ENCODE measurements around the gene PGA5. TPM values are rescaled to one million over a fixed set of nuclear protein-coding genes. Genes with fewer than 3 reads are reported as not detected.
A peak's percentile ranks its signal among the peaks of the same experiment; 100 is the strongest.
"Not testable (repeated sequence)": the region's sequence is repeated elsewhere in the genome, so short reads cannot be mapped to it uniquely, and the experiment has no call there.

Gene PGA5
- total and polyA plus RNA-seq, 9 of the 15 experiments (the other 6 are each of a cell fraction or from before 2014, with no cell fraction given): not detected

- FAIRE-seq; H2AFZ ChIP-seq (ENCODE audit: low read depth, low read length); H3K27ac ChIP-seq (ENCODE audit: extremely low read depth, low read depth, low read length); H3K4me3 ChIP-seq; POLR2A ChIA-PET; H3K79me2 ChIP-seq (ENCODE audit: control insufficient read depth, insufficient read depth, low read length); H3K9me3 ChIP-seq (replicated peaks; ENCODE audit: control insufficient read depth, insufficient read depth, low read depth, low read length); H3K27me3 ChIP-seq (ENCODE audit: control insufficient read depth in 2 of 2, insufficient read depth in 2 of 2, low read length in 2 of 2); DNase-seq (ENCODE audit: extremely low read depth in 1 of 4, low spot score in 3 of 4); CTCF ChIA-PET (ENCODE audit: low intra/inter-chr PET ratio); H3K4me1 ChIP-seq (replicated peaks in 1 of 2; ENCODE audit: control insufficient read depth in 2 of 2, insufficient read depth in 2 of 2, low read length in 2 of 2); BruUV-seq (replicated peaks); H4K20me1 ChIP-seq (replicated peaks; ENCODE audit: control insufficient read depth, insufficient read depth, low read length); H3K36me3 ChIP-seq (ENCODE audit: control insufficient read depth, insufficient read depth, low read length); H3K9me1 ChIP-seq (ENCODE audit: control insufficient read depth, insufficient read depth, low read length); H3K9ac ChIP-seq (ENCODE audit: insufficient read depth in 1 of 2, low read depth in 2 of 2, low read length in 2 of 2); H3K4me2 ChIP-seq (ENCODE audit: insufficient read depth, low read length); intact Hi-C loops (cut with micrococcal nuclease); ATAC-seq: not testable (repeated sequence)
- in situ Hi-C loops (cut with MboI): loop anchor here (5.0 kb wide), 1 partner anchor 40 kb away; no protein-coding TSS in a partner anchor
- WGBS (ENCODE audit: insufficient coverage, low coverage, missing lambda C conversion rate): no CpG with 5 or more reads among the region's 4 CpGs
Measured at GRCh38 chr11:61237130-61237529, 3.8 kb upstream of the PGA5 start.

DNA sequence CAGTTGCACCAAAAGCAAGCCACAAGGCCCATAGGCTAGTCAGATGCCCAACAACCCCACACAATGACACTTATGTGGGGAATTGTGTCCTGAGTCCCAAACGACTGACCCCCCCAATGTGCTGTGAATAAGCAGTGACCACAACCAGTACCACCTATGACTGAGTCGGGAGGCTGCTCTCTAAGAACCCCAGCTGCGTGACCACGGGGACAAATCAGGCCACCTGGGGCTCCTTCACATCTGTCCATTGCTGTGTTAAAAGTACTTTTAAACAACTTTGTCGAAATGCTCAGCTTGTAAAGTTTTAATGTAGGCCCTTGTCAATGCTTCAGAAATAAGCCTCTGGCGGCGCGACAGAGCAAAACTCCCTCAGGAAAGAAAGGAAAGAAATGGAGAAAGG lies 687 bp upstream of the PGA5 start:
- CTCF ChIA-PET (ENCODE audit: low intra/inter-chr PET ratio); BruUV-seq (replicated peaks); H3K79me2 ChIP-seq (ENCODE audit: control insufficient read depth, insufficient read depth, low read length); H2AFZ ChIP-seq (ENCODE audit: low read depth, low read length); H4K20me1 ChIP-seq (replicated peaks; ENCODE audit: control insufficient read depth, insufficient read depth, low read length); H3K9me1 ChIP-seq (ENCODE audit: control insufficient read depth, insufficient read depth, low read length); DNase-seq (ENCODE audit: extremely low read depth in 1 of 4, low spot score in 3 of 4); H3K9ac ChIP-seq (ENCODE audit: insufficient read depth in 1 of 2, low read depth in 2 of 2, low read length in 2 of 2); H3K4me3 ChIP-seq; ATAC-seq; H3K4me2 ChIP-seq (ENCODE audit: insufficient read depth, low read length); intact Hi-C loops (cut with micrococcal nuclease); FAIRE-seq; H3K36me3 ChIP-seq (ENCODE audit: control insufficient read depth, insufficient read depth, low read length); POLR2A ChIA-PET; H3K9me3 ChIP-seq (replicated peaks; ENCODE audit: control insufficient read depth, insufficient read depth, low read depth, low read length); H3K27me3 ChIP-seq (ENCODE audit: control insufficient read depth in 2 of 2, insufficient read depth in 2 of 2, low read length in 2 of 2); H3K27ac ChIP-seq (ENCODE audit: extremely low read depth, low read depth, low read length); H3K4me1 ChIP-seq (replicated peaks in 1 of 2; ENCODE audit: control insufficient read depth in 2 of 2, insufficient read depth in 2 of 2, low read length in 2 of 2); in situ Hi-C loops (cut with MboI): not testable (repeated sequence)
- peak; percentile 88 for TF ChIP-seq ZNF512 (tag; IDR thresholded peaks at IDR 0.05)
- WGBS (ENCODE audit: insufficient coverage, low coverage, missing lambda C conversion rate): 45% methylated on average over 7 of the region's 8 CpGs

- H2AFZ ChIP-seq (ENCODE audit: low read depth, low read length); FAIRE-seq; in situ Hi-C loops (cut with MboI); intact Hi-C loops (cut with micrococcal nuclease); CTCF ChIA-PET (ENCODE audit: low intra/inter-chr PET ratio); H3K27ac ChIP-seq (ENCODE audit: extremely low read depth, low read depth, low read length); ATAC-seq; H3K79me2 ChIP-seq (ENCODE audit: control insufficient read depth, insufficient read depth, low read length); H3K36me3 ChIP-seq (ENCODE audit: control insufficient read depth, insufficient read depth, low read length); H3K9me1 ChIP-seq (ENCODE audit: control insufficient read depth, insufficient read depth, low read length); H3K4me2 ChIP-seq (ENCODE audit: insufficient read depth, low read length); H3K27me3 ChIP-seq (ENCODE audit: control insufficient read depth in 2 of 2, insufficient read depth in 2 of 2, low read length in 2 of 2); H3K9me3 ChIP-seq (replicated peaks; ENCODE audit: control insufficient read depth, insufficient read depth, low read depth, low read length); BruUV-seq (replicated peaks); H3K9ac ChIP-seq (ENCODE audit: insufficient read depth in 1 of 2, low read depth in 2 of 2, low read length in 2 of 2); H3K4me3 ChIP-seq; H3K4me1 ChIP-seq (replicated peaks in 1 of 2; ENCODE audit: control insufficient read depth in 2 of 2, insufficient read depth in 2 of 2, low read length in 2 of 2); DNase-seq (ENCODE audit: extremely low read depth in 1 of 4, low spot score in 3 of 4); POLR2A ChIA-PET; H4K20me1 ChIP-seq (replicated peaks; ENCODE audit: control insufficient read depth, insufficient read depth, low read length): not testable (repeated sequence)
- no CpG with 5 or more reads among the region's 5 CpGs for WGBS (ENCODE audit: insufficient coverage, low coverage, missing lambda C conversion rate)
Measured at GRCh38 chr11:61241526-61241925, 551 bp downstream of the PGA5 start.

Measured in K562 (cell line).